GM18505 (cell line): ENCODE results near the gene ADCYAP1R1.

Source experiments
- ATAC-seq: cut with Tn5 transposase; IDR thresholded peaks from one replicate; pipeline ENCODE4 v1.9.1; 2021; ENCODE audit not compliant: unreplicated experiment
- POLR2A ChIP-seq: IDR thresholded peaks from 4 replicates; pipeline ENCODE4 v1.6.1; 2011; ENCODE audit warnings: borderline replicate concordance; ENCODE audit not compliant: insufficient read depth, insufficient read length; ENCODE audit errors: extremely low read depth

ADCYAP1R1 gene

DNA sequence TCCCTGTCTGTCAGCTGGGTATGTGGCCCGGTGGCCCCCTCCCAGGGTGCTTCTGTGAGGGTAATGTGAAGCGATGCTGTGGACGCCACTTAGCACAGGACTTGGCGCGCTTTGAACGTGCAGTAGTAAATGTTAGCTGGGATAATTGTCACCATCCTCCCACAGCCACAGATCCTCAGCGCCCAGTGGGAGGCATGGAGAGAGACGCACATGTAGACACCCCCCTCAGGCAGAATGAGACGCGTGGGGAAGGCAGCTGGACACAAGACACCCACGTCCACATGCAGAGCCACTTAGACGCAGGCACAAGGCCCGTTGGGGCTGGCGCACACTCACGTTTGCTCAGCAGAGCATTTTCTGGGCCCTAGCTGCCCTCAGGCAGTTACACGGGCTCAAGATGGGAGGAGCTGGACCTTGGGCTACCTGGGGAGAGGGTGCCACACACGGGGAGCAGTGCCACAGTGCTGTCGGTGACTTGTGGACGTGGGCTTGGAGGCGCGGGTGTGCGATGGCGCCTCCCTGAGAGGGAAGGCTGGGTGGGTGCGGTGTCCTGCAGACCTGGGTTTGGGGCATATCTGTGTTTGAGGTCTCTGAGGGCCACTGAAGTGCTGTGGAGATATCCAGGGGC, 26.4 kb downstream of the ADCYAP1R1 start:
- ATAC-seq: no peak
- no peak for TF ChIP-seq POLR2A

DNA sequence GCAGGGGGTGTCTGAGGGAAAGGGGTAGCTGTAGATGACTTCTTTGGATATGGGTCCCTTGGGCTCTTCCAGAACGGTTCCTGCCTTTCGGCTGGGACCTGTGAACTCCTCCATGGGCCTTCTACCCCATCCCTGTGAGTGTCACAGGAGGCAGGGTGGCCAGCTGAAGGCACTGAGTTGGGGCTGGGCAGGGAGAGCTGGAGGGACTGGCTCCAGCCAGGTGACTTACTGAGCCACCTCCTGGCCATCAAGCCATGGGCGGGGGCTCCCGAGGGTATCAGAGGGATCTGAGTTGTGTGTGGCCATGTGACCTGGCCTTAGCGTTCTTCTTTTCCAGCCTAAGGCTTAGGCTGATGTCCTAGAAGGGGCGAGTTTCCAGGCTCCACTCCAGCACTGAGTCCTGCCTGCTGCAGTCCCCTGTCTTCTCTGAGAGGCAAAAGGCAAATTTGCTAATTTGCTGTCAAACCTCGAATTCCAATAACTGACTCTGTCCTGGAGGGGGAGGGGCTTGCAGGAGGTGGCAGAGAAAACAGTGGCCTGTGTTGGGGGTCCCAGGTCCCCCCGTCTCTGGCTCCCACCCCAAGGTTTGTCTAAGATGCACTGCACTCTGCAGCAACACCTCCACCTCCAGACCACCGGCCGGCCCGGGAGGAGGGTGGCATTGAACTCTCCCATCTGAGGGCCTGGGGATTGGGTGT, 27.2 kb downstream of the ADCYAP1R1 start:
- no peak for ATAC-seq
- no peak for TF ChIP-seq POLR2A

DNA sequence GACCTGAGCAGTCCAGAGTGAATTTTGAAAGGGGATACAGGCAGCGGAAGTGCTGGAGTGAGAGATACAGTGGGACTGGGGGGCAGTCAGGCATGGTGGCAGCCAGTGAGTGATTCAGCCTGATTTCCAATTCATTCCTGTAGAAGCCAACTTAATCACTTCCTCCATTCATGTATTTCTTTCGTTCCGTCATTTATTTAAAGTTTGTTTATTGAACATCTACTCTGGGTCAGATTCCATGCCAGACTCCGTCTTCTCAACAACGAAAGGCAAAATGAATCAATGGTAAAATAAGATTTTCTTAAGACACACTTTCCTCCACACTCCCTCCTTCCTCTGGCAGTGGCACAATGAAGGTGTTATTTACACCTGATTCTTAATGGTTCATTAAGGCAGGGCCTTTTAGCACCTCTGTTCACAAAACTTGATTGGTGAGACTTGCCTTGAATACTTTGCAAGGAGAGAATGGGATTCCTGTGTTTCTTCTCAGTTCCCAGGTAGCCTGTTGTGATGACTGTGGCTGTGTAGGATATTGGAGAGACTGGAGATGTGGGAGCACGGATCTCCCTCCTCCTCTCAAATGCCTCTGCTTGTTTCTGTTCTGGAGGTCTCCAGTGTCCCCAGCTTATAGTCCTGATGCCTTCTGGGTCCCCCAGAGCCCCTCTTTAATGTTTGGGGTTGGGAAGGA, 27.9 kb downstream of the ADCYAP1R1 start:
- ATAC-seq: no peak
- TF ChIP-seq POLR2A: no peak

DNA sequence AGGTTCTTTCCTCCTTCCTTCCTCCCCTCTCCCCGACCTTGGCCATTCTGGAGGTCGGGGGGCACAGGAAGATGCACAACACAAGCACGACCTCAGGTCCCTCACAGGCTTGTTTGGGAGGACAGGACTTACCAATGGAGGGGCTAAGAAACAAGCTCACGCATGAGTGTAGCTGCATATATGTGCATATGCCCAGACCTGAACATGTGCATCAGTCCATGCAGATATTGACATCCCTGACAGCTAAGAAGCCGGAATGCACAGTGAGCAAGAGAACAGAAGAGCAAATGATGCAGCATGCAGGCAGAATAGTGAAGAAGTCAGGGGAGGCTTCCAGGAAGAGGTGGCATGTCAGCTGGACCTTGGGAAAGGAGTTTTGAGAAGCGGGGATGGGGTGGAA, 28.7 kb downstream of the ADCYAP1R1 start:
- ATAC-seq: no peak

DNA sequence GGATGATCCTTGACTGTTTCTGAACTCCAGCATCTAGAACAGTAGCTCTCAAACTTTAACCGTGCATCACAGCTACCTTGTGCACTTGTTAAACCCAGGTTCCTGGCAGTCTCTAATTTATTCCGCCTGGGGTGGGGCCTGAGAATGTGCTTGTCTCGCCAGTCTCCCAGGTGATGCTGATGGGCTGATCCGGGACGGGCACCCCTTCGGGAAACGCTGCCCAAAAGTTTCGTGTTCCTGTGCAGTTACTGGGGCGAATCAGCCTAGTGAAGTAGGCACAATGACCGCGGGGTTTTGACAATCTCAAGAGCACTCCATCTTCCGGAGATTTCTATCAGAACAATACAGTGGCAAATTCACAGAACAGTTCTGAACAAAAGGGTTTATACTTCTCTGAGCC, 29.9 kb downstream of the ADCYAP1R1 start:
- ATAC-seq: no peak
- no peak for TF ChIP-seq POLR2A

More for the DNA sequence above, 28.7 kb downstream of the ADCYAP1R1 start:
- TF ChIP-seq POLR2A: no peak

DNA sequence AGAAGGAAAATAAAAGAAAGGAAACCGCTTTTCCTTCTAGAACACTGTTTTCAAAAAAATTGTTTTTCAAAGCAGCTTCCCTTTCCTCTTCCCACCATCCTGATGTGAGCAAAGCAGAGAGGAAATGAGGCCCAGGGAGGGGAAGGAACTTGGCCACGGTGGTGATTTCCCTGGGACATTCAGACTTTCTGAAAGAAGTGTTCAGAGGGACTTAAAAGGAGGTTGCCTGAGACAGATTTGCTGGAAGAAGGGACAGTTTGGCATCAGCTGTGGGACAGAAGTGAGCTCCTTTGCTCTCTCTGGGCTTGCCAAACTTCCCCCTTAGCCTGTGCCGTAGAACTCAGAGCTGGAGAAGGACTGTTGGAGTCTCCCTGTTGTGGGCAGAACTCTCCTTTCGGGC, 30.3 kb downstream of the ADCYAP1R1 start:
- no peak for TF ChIP-seq POLR2A
- no peak for ATAC-seq

DNA sequence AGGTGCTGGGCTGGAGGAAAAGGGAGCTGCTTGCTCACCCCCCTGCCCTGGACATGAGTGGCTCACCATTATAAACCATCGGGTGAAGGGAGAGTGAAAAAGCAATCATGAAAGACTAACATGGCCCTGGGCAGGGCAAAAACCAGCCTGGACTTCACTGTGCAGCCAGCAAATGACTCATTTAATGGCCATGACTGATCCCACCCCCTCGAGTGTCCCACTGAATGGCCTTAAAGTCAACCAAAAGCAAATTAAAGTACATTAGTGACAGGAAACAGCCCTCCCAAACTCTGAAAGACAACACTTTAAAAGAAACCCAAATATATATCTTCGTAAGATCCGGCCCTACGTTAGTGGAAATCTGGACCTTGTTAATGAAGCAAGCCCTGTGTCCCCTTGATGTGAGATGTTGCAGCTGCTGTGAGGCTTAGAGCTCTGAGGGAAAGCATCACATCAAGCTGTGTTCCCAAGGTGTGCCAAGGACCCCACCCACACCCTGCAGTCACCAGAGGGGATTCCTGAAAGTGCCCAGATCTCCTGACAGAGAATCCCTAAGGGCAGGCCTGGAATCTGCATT, 31.2 kb downstream of the ADCYAP1R1 start:
- ATAC-seq: no peak
- TF ChIP-seq POLR2A: no peak

DNA sequence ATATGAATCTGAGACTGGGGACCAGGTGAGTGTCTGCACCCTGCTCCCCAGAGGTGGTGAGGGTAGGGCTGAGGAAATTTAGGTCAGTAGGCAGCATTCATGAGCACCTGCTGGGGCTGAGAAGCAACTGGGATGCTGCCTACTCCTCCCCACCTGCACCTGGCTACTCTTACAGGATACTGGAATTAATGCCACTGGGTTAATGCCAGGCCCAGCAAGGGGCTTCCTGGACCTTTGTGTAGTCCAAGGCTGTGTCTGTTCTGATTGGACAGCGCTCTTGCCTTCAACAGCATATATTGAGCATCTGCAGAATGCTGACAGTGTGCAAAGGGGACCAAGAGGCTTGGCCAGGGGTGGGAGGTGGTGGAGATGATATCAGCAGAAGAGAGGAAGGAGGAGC, 32.1 kb downstream of the ADCYAP1R1 start:
- no peak for TF ChIP-seq POLR2A
- ATAC-seq: no peak

DNA sequence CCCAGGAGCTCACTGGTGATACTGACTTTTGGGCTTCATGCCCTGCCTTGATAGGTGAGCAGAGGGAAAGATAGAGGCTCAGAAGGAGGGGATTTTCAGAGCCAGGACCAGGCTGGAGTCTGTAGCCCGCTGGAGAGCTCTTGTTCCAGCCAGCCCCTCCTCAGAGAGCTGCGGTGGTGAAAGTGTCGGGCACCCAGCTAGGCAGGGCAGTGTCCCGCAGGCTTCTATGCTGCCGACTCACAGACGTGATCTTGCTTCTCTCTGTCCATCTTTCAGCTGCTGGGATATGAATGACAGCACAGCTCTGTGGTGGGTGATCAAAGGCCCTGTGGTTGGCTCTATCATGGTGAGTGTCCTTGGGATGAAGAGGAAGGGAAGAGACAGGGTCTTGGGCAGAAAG, 35.2 kb downstream of the ADCYAP1R1 start:
- no peak for TF ChIP-seq POLR2A
- no peak for ATAC-seq

DNA sequence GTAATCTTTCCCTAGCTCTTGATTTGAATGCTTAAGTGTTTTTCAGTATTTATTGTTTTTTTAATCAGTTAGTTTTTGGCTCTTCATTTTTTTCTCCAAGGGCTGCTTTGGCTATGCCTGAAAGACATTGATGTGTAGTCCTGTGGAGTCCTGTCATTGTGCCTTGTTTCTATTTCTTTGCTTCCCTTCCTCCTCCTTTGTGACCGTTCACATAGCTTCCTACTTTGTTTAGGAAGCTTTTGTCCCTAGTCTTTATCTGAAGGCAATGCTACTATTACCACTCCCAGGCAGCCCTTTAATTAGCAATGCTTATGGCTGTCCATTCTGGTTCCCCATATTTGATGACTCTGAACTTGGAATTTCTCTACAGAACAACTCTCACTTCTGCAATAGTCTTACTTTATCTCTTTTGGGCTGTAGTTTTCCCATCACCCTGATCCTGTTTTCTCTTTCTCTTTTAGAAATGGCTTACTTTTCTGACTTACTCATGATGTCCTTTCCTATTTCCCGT, 39.9 kb downstream of the ADCYAP1R1 start:
- TF ChIP-seq POLR2A: no peak
- ATAC-seq: no peak

DNA sequence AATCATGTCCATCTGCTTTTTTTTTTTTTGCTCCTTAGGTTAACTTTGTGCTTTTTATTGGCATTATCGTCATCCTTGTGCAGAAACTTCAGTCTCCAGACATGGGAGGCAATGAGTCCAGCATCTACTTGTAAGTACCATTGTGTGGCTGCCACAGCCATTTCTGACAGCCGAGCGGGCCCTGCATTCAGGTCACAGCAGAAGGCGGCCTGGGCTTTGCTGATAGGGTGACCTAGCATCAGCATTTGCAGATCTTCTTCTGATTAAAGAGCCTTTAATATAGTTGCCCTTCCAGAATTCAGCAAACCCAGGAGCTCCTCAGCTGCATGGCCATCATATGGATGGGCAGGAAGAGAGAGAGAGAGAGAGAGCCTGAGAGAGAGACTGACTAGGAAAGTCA, 40.5 kb downstream of the ADCYAP1R1 start:
- no peak for ATAC-seq
- TF ChIP-seq POLR2A: no peak

DNA sequence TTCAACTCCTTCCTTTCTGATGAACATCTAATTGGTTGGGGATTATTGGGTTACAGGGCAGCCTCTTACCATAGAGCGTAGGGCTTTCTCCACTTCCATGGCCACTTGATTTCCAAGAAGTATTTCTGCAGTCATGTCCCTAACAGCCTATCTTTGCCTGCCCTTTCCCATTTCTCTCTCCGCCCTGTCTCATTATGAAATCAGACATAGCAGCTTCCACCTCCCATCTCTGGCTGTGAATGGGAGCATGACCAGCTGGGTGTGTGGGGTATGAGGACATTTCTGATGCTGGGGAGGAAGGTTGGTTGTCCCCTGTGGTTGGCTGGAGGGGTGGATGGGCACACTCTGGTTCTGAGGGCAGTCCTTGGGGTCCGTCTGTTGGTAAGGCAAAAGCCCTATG, 41.2 kb downstream of the ADCYAP1R1 start:
- no peak for TF ChIP-seq POLR2A
- no peak for ATAC-seq

DNA sequence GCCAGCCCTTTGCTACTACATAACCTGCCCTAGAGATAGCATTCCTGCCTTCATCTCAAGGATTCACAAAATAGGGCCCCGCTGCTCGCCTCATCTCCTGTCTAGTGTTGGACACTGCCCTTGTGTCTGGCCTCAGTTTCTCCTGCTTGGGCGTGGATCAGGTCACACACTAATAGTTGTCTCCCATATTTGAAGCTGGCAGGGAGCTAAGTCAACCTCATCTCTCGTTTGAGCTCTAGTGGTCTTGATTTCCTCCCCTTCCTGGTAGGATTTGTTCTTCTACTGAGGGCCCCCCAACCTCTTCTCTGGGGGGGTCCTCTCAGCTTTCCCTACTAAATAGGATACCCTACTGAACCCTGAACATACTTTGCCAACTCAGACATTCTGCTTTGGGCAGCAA, 42.2 kb downstream of the ADCYAP1R1 start:
- ATAC-seq: no peak
- TF ChIP-seq POLR2A: no peak
